NCI-H82 (cell line): Measurements from ENCODE around the gene MTMR1.

Source experiments
- DNase-seq: peaks from one replicate; lab custom pipeline; 2025; lab: John Stamatoyannopoulos, UW

Gene MTMR1

GRCh38 chrX:150790021-150790420 lies 96.8 kb downstream of the MTMR1 start:
- DNase-seq: no peak

- no peak for DNase-seq
Measured at GRCh38 chrX:150792949-150793527, 99.8 kb downstream of the MTMR1 start.

GRCh38 chrX:150805736-150806135 lies 112.5 kb downstream of the MTMR1 start:
- DNase-seq: no peak

DNA sequence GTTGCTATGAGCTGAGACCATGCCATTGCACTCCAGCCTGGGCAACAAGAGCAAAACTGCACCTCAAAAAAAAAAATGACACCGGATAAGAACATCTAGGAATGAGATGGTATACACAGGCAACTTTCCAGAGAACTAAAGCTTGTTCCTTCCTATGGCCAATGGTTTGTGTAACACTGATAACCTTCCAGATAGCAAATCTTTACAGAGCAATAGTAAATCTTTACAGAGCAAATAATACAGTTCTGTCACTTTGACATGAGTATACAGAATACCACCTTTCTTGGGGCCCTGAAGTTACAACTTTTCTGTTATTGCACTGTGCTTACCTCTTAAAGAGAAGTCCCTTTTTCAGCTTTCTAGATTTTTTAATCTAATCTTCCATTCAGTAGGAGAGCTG lies 113.6 kb downstream of the MTMR1 start:
- DNase-seq: no peak

GRCh38 chrX:150813922-150814321 lies 120.7 kb downstream of the MTMR1 start:
- no peak for DNase-seq
